EL (cell line): ENCODE results near the gene CYTH1.
"Not testable (repeated sequence)": the region's sequence is repeated elsewhere in the genome, so short reads cannot be mapped to it uniquely, and the experiment has no call there.

Experiments
- DNase-seq: peaks from one replicate; pipeline ENCODE4 v3.0.0-alpha.2; 2016

CYTH1 gene

DNA sequence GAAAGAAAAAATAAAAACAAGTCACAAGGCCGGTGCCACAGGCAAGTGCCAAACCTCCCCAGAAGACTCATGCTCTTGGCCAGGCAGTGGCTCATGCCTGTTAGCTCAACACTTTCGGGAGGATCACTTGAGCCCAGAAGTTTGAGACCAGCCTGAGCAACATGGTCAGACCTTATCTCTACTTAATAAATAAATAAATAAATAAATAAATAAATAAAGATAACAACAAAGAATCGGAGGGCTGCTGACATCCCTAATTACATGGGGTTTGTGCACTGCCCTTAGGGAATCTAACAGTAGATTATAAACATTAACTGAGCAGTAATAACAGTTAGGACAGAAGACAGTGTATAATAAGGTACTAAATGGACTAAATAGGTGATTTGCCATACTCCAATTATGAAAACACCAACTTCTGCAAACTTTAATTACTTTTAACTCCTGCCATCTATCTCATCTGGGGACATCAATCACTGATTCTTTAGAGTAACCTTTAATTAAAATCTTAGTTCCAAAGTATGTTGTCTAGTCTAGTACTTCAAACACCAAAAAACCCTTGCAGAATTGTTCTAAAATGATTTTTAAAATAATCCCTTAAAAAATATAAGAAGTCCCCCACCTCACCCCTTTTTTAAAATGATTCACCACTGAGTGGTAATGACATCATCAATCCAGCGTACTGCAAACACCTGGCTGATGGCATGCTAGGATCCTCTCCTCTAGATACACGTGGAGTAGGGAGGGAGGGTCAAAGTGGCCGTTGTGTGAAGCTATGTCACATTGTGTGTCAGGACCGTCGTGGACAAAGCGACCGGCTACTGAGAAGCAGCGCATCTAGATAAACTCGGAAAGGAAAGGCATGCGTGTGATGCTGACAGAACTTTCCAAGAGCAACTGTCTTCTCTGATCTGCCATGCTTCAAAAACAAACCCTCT, 28.5 kb downstream of the CYTH1 start:
- DNase-seq = no peak

GRCh38 chr17:78751447-78752161, 30.5 kb downstream of the CYTH1 start:
- no peak for DNase-seq

GRCh38 chr17:78751000-78751399, 31.1 kb downstream of the CYTH1 start:
- not testable (repeated sequence) for DNase-seq

GRCh38 chr17:78748730-78749317, 33.2 kb downstream of the CYTH1 start:
- peak; percentile 25 for DNase-seq

- no peak for DNase-seq
Measured at GRCh38 chr17:78748048-78748729, 33.9 kb downstream of the CYTH1 start.

DNA sequence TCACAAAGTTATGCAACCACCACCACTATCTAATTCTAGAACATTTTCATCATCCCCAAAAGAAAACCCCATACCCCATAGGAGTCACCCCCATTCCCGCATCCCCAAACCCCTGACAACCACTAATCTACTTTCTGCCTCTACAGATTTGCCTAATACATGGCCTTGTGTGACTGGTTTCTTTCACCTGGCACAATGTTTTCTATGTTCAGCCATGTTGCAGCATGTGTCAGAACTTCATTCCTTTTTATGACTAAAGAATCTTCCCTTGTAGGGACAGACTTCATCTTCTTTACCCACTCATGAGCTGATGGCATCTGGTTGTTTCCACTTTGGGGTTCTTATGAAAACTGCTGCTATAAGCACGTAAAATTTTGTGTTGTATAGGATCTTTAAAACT, 34.6 kb downstream of the CYTH1 start:
- DNase-seq = no peak

- no peak for DNase-seq
Measured at GRCh38 chr17:78746949-78747269, 35.2 kb downstream of the CYTH1 start.

DNA sequence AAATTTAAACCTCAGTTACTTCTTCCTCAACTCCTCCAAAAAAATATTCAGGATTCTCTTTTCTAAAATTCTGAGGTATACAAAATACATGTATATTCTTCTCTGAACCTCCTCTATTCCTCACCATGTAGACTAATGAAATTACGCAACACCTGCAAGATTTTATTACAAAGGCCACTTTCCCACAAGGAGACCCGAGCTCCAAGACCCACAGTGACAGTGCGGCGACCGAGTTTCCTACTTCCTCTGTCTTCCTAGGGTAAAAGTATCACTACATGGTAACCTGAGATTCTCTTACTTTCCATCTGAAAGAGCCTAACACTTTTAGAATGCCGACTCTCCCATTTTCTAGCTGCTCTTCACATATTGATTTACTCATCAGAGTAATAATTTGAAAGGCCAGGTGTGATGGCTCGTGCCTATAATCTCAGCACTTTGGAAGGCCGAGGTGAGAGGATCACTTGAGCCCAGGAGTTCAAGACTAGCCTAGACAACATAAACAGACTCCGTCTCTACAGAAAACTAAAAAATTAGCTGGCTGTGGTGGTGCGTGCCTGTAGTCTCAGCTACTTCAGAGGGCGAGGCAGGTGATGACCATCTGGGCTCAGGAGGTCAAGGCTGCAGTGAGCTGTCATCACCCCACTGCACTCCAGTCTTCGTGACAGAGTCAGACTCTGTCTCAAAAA, 35.7 kb downstream of the CYTH1 start:
- DNase-seq = no peak

DNA sequence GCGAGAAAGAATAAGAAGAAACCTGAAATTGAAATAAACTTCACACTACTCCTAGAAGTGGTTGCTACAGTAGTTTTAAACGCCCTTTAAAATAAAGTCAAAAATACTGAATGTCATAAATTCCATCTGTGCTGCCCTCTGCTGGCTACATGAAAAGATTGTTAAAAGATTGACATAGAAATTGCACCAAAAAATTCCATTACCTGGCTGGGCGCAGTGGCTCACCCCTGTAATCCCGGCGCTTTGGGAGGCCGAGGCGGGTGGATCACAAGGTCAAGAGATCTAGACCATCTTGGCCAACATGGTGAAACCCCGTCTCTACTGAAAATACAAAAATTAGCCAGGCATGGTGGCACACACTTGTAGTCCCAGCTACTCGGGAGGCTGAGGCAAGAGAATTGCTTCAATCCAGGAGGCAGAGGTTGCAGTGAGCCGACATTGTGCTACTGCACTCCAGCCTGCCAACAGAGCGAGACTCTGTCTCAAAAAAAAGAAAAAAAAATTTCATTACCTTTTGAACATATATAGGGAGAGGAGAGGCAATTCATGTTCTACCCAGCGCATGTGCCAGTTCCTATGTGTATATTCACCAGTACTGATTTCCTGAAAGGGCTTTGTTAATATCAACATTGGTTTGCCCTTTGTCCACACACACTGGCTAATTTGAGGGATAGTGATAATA, 36.5 kb downstream of the CYTH1 start:
- DNase-seq = peak; percentile 41

- DNase-seq = no peak
Measured at GRCh38 chr17:78742901-78743300, 39.2 kb downstream of the CYTH1 start.

DNA sequence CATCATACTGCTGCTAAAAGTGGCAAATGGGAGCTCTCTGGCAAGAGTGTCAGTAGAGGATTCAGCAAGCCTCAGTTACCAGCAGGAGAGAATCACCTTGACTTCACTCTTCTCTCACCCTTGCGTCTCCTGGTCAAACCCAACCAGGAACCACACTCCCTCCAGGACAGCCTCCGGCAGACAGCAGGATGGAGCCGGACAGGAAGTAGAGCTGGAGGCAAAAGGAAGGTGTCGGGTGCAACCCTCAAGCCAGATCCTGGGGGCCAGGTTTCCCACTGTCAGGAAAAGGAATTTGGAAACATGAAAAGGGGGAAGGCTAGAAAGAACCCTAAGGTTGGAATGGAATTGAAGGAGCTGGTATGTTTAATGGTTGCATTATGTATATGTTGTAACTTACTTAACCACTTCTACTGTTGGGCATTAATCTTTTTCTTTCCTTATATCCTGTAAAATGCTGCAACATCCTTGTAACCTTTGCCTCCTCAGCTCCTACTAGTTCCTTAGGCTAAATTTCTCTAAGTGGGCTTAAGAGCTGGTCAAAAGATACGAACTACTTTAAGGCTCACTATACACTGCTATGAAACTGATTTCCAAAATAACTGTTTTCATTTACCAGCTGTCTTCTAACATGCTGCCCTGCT, 40.3 kb downstream of the CYTH1 start:
- DNase-seq = no peak

DNA sequence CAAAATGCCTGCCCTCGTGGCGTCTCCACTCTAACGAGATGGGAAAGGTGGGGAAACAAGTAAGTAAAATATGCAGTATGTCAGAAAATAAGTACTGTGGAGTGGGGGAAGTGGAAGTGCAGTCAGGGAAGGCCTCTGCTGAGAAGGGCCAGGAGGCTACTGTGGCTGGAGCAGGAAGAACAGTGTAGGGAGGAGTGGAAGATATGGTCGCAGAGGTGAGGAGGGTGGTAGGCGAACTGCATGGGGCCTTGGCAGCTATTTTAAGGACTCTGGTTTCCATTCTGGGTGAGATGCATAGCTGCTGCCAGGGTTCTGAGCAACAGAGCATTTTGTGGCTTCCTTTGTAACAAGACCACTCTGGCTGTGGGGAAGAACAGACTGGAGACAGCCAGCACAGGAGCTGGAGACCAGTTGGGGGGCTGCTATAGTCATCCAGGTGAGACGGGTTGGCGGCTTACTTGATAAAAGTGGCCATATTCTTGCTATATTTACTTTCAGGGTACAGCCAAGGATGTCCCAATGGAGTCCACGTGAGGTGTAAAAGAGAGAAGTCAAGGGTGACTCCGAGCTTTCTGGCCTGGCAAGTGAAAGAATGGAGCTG, 42.6 kb downstream of the CYTH1 start:
- DNase-seq = no peak

GRCh38 chr17:78738698-78739097, 43.4 kb downstream of the CYTH1 start:
- no peak for DNase-seq

DNA sequence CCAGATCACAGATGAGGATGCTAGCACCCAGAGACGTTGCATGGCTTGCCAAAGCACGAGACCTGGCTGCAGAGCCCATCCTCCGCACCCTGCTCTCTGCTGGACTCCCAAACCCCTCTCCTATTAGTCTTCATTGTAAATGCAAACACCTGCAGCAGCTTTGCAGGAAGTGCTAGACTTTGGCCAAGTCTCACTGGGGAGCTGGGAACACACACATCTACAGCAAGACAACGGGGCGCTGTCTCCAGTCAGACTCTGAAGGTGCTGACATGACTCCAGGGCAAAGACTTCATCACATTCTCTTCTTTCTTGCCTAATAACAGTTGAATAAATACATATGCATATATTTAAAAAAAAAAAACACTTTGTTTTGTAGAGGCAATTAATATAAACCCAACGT, 43.8 kb downstream of the CYTH1 start:
- no peak for DNase-seq

- DNase-seq = peak; percentile 78
Measured at GRCh38 chr17:78737332-78737731, 44.7 kb downstream of the CYTH1 start.

DNA sequence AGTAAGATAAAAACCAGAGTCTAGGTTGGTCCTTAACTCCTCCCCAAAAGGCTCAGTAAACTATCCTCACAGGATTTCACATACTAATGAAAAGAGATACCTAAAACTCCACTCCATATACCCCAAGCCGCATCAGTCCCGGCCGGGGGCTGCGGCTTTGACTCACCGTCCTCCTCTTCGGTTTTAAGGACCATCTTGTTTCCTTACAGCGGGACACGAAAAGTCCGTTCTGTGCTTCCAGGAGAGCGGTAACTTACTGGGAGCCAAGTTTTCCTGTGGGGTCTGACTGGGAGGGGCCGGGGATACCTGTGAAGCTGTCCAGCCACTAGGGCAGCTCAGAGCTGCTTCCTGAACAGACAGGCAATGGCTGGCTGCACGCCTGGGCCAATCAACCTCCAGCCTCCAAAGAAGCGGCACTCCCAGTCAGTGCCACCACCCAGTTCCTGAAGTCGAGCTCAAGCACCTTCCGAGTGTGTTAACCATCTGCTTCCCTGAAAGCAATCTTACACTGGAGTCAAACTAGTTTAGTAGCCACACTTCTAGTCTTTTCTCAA, 45.5 kb downstream of the CYTH1 start:
- no peak for DNase-seq

DNA sequence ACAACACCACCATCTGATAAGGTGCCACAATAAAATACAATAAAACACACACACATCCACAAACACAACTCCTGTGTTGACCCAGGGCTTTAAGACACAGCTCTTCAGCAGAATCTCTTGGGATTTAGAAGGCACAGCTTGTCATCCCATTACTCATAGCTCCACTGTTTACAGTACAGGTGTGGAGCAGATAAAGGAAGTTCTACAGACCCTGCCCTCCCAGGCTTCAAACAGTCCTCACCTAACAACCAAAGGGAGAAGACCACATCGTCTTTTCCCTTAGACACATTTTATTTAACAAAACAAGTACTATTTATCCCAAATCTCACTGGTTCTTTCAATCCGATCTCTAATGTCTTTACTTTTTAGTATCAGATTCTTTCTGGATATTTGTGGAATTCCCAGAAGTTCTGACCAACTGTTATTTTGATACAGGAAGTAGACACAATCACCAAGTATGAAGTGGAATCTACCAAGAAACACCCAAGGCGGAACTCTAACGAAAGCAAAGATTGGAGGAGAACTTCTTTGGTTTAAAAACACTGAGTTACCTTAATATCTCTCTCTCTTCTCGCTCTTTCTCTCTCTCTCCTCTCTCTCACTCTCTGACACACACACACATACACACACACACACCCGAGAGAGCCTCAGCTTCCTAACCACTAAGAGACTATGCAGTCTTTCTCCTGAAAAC, 46.1 kb downstream of the CYTH1 start:
- no peak for DNase-seq

- no peak for DNase-seq
Measured at GRCh38 chr17:78734793-78735641, 47.1 kb downstream of the CYTH1 start.

DNA sequence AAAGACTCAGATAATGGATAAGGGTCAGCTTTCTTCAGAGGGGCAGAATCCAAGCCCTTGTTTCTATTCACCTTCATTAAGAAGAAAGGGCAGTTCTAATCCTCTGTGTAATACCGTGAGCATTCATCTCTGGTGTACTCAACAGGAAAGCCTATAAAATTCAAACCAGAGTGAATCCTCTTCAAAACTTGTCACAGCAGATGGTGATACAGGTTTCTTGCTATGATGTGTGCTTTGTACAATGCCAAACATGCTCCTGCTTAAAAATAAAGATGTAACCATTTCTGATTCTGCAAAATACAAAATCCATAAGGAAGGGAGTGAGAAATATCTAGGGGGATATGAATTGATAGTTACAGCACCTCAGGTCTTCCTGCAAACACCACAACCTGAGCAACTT, 49.7 kb downstream of the CYTH1 start:
- no peak for DNase-seq
